Islet of Langerhans (tissue), 1 donor: ENCODE results near the gene FGF14.
A peak's percentile ranks its signal among the peaks of the same experiment; 100 is the strongest.

Experiments used
- FAIRE-seq: peaks from one replicate; lab custom pipeline; 2011; peaks lifted over from hg19 to GRCh38; lab: Jason Lieb, UNC

Gene FGF14

GRCh38 chr13:102367836-102368235 is 34.0 kb downstream of the FGF14 start:
- peak; percentile 17 for FAIRE-seq

- FAIRE-seq, result no peak
Measured at GRCh38 chr13:102361113-102361512, 40.7 kb downstream of the FGF14 start.

GRCh38 chr13:102359264-102359663 is 42.6 kb downstream of the FGF14 start:
- no peak for FAIRE-seq

DNA sequence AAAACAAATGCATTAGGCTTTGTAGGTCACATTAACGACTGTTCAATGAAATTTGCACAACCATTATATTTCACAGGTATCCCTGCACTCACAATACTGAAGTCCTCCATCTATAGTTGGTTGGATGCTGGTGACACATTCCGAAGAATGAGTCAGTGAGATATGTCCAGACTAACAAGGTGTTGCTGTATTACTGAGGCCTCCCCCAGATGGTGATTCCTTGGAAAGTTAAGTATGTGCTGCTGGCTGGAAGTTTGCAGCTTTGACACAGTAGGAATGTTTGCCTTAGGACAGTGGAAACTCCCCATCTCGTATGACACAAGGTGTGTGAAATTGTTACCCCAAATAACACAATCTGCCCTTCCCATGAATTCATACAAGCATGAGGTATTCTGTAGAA is 46.6 kb downstream of the FGF14 start:
- FAIRE-seq, result no peak

- FAIRE-seq, result no peak
Measured at GRCh38 chr13:102354011-102354410, 47.8 kb downstream of the FGF14 start.

GRCh38 chr13:102351521-102351920 is 50.3 kb downstream of the FGF14 start:
- FAIRE-seq, result no peak

GRCh38 chr13:102347490-102347889 is 54.4 kb downstream of the FGF14 start:
- FAIRE-seq, result no peak

DNA sequence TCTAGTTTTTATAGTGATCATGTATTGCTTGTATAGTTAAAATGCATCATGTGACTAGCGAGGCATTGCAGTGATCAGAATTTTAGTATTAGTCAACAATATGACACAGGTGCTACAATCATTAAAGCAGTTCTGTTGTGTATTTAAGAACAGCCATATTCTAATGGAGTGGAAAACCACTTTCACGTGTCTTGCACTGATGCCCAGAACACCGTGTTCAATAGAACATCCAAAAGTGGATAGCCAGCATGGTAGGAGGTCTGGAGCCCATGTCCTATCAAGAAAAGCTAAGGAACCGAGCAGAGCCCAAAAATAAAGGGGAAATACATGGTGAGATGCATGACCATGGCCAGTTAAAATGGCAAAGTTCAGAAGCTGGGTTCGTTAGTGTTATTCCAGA is 55.1 kb downstream of the FGF14 start:
- FAIRE-seq, result peak; percentile 95

DNA sequence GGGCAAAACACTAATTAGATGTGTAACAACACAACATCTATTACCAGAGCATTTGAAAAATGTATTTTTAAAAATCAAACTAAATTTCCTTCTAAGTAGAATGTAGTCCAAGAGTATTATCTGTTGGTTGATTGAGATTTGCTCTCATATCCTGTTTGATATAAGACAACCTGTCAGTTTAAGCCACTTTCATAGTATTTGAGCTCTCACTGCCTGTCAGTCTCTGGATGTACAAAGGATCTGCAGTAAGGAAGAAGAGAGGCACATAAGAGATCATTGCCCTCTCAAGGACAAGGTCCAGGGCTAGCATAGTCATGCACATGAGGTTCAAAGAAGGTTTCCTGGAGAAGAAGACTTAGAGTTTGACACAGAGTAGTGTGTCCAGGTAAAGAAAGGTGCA is 57.4 kb downstream of the FGF14 start:
- FAIRE-seq, result no peak

GRCh38 chr13:102333320-102334198 is 68.3 kb downstream of the FGF14 start:
- no peak for FAIRE-seq

GRCh38 chr13:102328909-102329308 is 72.9 kb downstream of the FGF14 start:
- no peak for FAIRE-seq

GRCh38 chr13:102327119-102327617 is 74.7 kb downstream of the FGF14 start:
- FAIRE-seq, result no peak

GRCh38 chr13:102326381-102327118 is 75.3 kb downstream of the FGF14 start:
- FAIRE-seq, result no peak

- FAIRE-seq, result no peak
Measured at GRCh38 chr13:102325321-102325720, 76.5 kb downstream of the FGF14 start.

DNA sequence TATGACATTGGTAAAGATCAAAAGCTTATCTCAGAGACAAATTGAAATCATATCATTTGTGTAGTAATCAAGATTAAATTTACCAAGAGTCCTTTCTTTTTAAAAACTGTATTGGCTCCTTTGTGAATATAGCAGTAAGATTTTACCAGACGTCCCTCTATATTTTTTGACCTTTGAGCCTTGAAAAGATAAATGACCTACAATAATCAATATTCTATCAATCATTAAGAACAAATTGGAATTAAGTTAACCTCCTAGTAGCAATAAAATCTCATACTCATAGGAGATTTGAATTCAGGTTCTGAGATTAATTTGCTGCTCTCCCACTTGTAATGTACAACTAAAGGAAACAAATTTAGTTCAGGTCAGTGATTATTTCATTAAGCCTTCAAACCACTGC is 78.3 kb downstream of the FGF14 start:
- FAIRE-seq, result peak; percentile 27

DNA sequence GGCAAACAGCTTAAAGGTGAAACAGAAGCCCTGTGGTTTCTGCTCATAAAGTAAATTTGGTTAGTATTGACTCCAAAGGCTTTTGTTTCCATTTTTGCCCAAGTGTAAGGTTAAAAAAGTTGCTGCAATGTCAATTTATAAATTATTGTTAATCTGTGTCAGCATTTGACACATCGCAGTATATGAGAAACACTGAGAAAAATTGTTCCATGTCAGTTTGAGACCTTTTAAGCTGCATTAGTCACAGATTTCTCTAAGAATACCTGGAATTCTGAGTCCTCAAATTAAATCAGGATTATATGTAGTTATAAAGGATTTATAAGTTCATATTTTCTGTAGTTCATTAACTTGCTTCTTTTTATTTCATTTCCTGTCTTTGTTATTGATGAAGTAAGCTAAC is 78.8 kb downstream of the FGF14 start:
- no peak for FAIRE-seq

- FAIRE-seq, result no peak
Measured at GRCh38 chr13:102322211-102322610, 79.6 kb downstream of the FGF14 start.

GRCh38 chr13:102318233-102318632 is 83.6 kb downstream of the FGF14 start:
- FAIRE-seq, result no peak

- FAIRE-seq, result no peak
Measured at GRCh38 chr13:102317593-102317992, 84.3 kb downstream of the FGF14 start.

DNA sequence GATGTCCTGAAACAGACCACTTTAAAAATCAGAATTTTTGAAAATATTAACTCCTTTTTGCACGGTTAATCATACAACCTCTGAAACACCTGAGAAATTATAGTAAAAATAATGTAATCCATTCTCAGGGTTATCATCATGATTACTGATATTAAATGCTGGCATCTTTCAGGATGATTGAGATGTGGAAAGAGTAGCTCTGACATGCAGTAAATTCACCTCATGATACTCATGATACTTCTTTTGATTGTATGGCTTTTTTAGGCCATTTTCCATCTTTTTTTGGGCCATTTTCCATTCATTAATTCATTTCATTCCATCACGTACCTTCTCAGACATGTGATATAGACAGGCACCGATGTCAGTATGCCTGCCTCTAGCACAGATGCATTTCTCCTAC is 85.1 kb downstream of the FGF14 start:
- FAIRE-seq, result no peak

- FAIRE-seq, result no peak
Measured at GRCh38 chr13:102312841-102313240, 89.0 kb downstream of the FGF14 start.

- no peak for FAIRE-seq
Measured at GRCh38 chr13:102311901-102312300, 89.9 kb downstream of the FGF14 start.

DNA sequence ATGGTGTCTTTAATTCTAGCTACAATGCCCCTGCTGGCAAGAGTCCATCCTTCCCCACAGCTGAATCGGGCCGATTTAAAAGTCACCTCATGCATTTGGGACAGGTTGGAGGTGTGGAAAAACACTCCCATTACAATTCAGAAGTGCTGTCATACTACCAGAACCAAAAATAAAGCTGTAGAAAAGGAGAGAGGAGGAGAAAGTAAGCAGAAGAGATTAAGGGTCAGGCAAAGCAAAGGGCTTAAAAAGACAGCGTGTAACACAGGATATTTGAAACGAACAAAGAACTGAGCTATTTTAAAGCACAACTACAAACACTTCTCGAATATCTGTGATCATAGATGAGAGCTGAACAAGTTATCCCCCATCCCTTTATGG is 90.4 kb downstream of the FGF14 start:
- no peak for FAIRE-seq
